Hepatocyte (in vitro differentiated cells): ENCODE data around the gene JMJD1C.

Source experiments
- EZH2 ChIP-seq: fragments of 200-600 bp; sonication (generic); IDR thresholded peaks from 2 replicates; pipeline ENCODE4 v1.6.1; 2016; ENCODE audit warnings: antibody characterized with exemption, mild to moderate bottlenecking, borderline replicate concordance
- EZH2phosphoT487 ChIP-seq: fragments of 200-600 bp; sonication (generic); IDR thresholded peaks from one replicate; pipeline ENCODE4 v1.6.1; 2018; ENCODE audit warnings: antibody characterized with exemption, mild to moderate bottlenecking, low read depth, moderate library complexity; ENCODE audit not compliant: unreplicated experiment, severe bottlenecking
- TF ChIP-seq, protein P1 (sequence below): fragments of 200-600 bp; sonication (generic); IDR thresholded peaks from 2 replicates; pipeline ENCODE4 v1.5.1; 2016; ENCODE audit warnings: antibody characterized with exemption, mild to moderate bottlenecking; ENCODE audit not compliant: poor library complexity

GRCh38 chr10:63355682-63356081, 110.1 kb downstream of the JMJD1C start:
- TF ChIP-seq, protein P1, sequence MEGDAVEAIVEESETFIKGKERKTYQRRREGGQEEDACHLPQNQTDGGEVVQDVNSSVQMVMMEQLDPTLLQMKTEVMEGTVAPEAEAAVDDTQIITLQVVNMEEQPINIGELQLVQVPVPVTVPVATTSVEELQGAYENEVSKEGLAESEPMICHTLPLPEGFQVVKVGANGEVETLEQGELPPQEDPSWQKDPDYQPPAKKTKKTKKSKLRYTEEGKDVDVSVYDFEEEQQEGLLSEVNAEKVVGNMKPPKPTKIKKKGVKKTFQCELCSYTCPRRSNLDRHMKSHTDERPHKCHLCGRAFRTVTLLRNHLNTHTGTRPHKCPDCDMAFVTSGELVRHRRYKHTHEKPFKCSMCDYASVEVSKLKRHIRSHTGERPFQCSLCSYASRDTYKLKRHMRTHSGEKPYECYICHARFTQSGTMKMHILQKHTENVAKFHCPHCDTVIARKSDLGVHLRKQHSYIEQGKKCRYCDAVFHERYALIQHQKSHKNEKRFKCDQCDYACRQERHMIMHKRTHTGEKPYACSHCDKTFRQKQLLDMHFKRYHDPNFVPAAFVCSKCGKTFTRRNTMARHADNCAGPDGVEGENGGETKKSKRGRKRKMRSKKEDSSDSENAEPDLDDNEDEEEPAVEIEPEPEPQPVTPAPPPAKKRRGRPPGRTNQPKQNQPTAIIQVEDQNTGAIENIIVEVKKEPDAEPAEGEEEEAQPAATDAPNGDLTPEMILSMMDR, result no peak
- TF ChIP-seq EZH2 (no peak), EZH2phosphoT487 (no peak)
